ENCODE data around the gene NSUN6.
"Not testable (repeated sequence)": the region's sequence is repeated elsewhere in the genome, so short reads cannot be mapped to it uniquely, and the experiment has no call there.

Gene NSUN6

GRCh38 chr10:18659125-18659818, 7.9 kb upstream of the NSUN6 start, which contains the start of gene ARL5B:
ARL5B (plus strand) TSS chr10:18659431; CDS start chr10:18659638, 207 bp downstream.
- DNase-seq, result peak; percentile 63

GRCh38 chr10:18658271-18659124, 7.1 kb upstream of the NSUN6 start:
- DNase-seq, result no peak

GRCh38 chr10:18656724-18657123, 5.3 kb upstream of the NSUN6 start:
- no peak for DNase-seq

DNA sequence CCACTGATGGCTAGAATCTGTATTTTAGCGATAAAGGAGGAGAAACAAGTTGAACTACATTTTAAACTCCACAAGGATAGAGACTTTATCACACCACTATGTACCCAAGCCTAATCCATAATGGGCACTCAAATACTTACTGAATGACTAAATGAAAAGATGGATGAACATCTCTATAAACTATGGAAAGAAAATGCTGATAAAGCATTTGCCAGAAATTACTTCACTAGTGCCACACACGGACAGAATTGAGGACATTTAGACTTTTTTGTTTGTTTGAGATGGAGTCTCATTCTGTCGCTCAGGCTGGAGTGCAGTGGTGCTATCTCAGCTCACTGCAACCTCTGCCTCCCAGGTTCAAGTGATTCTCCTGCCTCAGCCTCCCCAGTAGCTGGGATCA, 1.7 kb upstream of the NSUN6 start:
- no peak for DNase-seq

- no peak for DNase-seq
Measured at GRCh38 chr10:18650404-18650997, 886 bp downstream of the NSUN6 start.

GRCh38 chr10:18649364-18649959, 1.9 kb downstream of the NSUN6 start:
- no peak for DNase-seq

- DNase-seq, result no peak
Measured at GRCh38 chr10:18647945-18648344, 3.4 kb downstream of the NSUN6 start.

- DNase-seq, result no peak
Measured at GRCh38 chr10:18647151-18647550, 4.2 kb downstream of the NSUN6 start.

DNA sequence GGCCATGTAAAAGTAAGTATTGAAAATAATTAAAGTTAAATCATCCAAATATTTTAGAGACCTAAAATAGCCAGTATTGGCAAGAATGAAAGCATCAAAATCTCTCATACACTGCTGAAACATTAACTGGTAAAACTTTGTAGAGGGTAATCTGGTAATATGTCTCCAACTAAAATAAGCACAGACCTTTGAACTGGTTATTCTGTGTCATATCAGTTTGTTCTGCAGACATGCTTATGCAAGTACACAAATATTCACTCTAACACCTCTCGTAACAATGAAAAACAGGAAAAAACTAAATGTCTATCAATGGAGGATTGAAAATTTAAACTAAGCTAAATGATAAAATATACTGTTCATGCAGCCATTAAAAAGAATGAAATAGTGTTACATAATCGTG, 11.7 kb downstream of the NSUN6 start:
- not testable (repeated sequence) for DNase-seq

- not testable (repeated sequence) for DNase-seq
Measured at GRCh38 chr10:18637400-18637799, 14.0 kb downstream of the NSUN6 start.

GRCh38 chr10:18635995-18636394, 15.4 kb downstream of the NSUN6 start:
- no peak for DNase-seq

GRCh38 chr10:18632500-18632899, 18.9 kb downstream of the NSUN6 start:
- DNase-seq, result not testable (repeated sequence)

- DNase-seq, result peak; percentile 42
Measured at GRCh38 chr10:18627452-18628018, 23.9 kb downstream of the NSUN6 start.

GRCh38 chr10:18625886-18626285, 25.5 kb downstream of the NSUN6 start:
- no peak for DNase-seq

DNA sequence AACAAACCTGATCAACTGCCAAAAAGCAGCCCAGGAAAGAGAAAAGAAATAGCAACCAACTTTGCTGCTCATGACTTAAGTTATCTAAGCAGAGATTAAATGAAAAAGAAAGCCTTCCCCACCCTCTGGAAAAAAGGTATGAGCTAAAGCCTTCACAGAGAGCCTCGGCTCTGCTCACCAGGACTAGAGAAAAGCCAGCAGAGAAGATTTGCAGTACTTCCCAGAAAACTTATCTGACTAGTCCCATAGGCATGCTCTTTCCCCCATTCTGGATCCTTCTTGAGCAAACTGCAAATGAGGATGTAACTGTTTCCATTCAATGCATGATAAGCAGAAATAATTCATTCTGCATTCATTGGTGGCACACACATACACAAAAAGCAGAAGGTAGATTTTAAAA, 27.7 kb downstream of the NSUN6 start:
- DNase-seq, result not testable (repeated sequence)

DNA sequence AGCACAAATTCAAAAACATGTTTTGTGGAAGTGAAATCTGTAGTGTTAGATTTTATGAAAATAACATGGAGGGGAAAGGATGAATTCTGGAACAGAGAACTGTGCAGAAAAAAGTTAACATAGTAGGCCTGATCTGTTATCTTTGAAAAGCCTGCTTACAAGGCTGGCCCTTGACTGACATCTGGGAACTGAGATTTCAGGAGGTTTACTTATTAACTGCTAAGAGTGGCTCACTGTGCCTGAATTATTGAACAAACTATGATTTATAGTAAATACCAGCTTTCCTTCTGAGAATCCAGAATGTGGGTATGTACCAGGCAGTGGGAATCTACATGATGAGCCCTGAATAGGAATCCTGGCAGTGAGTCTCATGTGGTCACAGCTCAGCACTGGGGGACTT, 30.5 kb downstream of the NSUN6 start:
- DNase-seq, result no peak

GRCh38 chr10:18619016-18619415, 32.4 kb downstream of the NSUN6 start:
- DNase-seq, result no peak

DNA sequence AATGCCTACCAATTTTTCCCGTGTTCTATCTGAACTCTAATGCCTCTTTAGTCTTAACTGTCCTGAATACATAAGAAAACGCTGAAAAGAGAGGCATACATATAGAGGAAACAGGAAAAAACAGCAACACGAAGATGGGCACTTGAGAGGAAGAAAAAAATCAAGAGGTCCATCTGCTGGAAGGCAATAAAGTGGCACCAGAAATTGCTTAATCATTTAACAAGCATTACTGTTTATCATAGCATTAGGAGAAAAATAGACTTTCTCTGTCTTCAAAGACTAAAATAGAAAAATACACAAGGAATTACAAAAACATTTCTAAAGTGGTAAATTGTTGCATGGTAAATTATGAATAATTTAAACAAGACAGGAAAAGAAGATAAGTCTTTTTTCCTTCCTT, 35.0 kb downstream of the NSUN6 start:
- DNase-seq, result no peak

DNA sequence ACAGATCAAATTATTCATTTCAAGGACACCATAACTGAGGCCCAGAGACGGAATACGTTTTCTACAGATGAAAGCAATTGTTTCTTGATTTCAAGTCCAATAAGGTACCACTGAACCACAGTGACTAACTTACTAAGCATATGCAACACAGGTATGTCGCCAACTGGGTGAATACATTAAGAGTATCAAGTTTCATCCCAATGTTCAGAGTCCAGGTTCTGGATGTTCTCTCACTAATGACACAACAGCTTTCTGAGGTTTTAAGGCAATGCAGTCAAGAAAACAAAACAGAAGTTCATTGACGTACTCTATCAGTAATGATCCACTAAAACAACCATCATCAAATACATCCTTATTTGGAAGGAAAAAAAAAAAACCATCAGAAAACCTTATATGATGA, 35.8 kb downstream of the NSUN6 start:
- DNase-seq, result no peak

GRCh38 chr10:18611168-18611567, 40.2 kb downstream of the NSUN6 start:
- DNase-seq, result no peak

DNA sequence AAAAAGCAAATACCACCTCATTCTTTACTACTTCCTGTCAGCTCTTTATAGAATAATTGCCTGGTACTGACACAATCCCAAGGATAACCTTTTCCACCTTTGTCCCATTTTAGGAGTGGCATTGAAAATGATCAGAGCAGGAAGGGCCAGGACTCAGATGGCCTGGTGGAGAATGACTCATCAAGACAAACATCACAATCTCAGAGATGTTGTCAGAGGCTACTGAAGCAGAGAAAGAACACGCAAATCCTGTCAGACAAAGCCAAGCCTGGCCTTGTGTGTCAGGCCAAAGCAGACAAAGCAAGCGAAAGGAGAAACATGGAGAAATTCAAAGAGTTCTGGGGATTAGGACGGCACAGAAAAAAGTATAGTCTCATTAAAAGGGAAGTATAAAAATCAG, 40.9 kb downstream of the NSUN6 start:
- no peak for DNase-seq

DNA sequence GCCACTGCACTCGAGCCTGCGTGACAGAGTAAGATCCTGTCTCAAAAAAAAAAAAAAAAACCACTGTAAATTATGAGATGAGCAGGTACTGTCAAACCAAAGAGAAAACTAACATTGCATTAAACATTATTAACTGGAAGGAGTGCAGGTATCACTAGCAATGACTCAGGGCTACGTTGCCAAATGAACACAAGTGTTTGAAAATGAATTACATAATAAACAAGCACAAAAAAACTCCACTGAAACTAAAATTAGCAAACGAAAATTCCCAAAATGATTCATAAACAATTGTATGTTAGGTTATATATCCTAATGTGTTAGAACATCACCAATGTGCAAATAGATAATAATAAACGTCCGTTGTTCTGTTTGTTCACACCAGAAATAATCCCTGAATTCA, 42.8 kb downstream of the NSUN6 start:
- DNase-seq, result no peak

Data from NCI-H1694 treated with DMSO at 0.1 percent for 48 hours (cell line).